Measurements from ENCODE around the gene SLC43A2.

The SLC43A2 gene

GRCh38 chr17:1533661-1534325 is 94.8 kb downstream of the SLC43A2 start:
- no peak for DNase-seq

- peak; percentile 51 to 56 for DNase-seq
These were observed 95.6 kb downstream of the SLC43A2 start for GRCh38 chr17:1532836-1533602.

GRCh38 chr17:1529863-1530262 is 98.8 kb downstream of the SLC43A2 start:
- no peak for DNase-seq

- peak; percentile 35 to 59 for DNase-seq
These were observed 101.8 kb downstream of the SLC43A2 start for GRCh38 chr17:1526876-1527275.

- no peak for DNase-seq
These were observed 106.0 kb downstream of the SLC43A2 start for GRCh38 chr17:1522626-1523025.

- DNase-seq = no peak
These were observed 107.5 kb downstream of the SLC43A2 start for GRCh38 chr17:1521086-1521640.

- DNase-seq = no peak
These were observed 109.0 kb downstream of the SLC43A2 start for GRCh38 chr17:1519678-1520077.

Data from CD4-positive, alpha-beta T cell treated with Interleukin-1 beta for 1 hour (primary cell).